ENCODE measurements around the gene WDR82. TPM values are rescaled to one million over a fixed set of nuclear protein-coding genes. Genes with fewer than 3 reads are reported as not detected.

Gene WDR82
- total and polyA plus RNA-seq, 10 of the 15 experiments (the other 5 are each of a cell fraction or from before 2014, with no cell fraction given): 10.1 to 82.4 (median 48.7) TPM

DNA sequence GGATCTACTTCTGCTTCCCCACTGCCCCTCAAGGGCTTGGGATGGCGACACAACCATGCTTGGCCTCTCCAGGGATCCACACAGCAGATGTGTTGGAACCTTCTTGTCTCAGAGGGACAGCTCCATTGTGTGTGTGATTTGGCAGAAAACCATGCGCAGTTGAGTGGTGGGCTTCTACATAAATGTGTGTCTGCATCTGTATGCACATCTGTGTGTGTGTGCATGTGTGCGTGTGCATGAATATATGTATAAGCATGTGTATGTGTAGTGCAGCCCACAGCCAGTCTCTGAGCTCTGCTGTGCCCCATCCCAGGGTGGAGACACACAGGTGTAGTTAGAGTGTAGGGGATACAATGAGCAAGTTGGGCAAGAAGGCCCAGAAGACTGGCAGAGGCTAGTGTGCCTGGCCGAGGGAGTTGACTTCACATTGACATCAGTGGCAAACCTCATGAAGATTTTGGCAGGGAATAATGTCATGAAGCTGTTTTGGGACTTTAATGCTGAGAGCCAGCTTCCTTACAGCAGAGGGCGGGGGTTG, 17.3 kb upstream of the WDR82 start:
- H3K79me2 ChIP-seq (ENCODE audit: control insufficient read depth, insufficient read depth, low read length): no peaks in the 10 kb centered on the region
- ATAC-seq (no peak), DNase-seq (ENCODE audit: low read depth, low spot score) (no peak), FAIRE-seq (no peak)
- H3K9me3 ChIP-seq (replicated peaks; ENCODE audit: control insufficient read depth, insufficient read depth, low read length): no peaks in the 10 kb centered on the region
- H2AFZ ChIP-seq (ENCODE audit: control insufficient read depth, low read depth, low read length): no peak overlapping the region
- no peak overlapping the region for H3K4me2 ChIP-seq (ENCODE audit: control insufficient read depth, insufficient read depth)
- in situ Hi-C loops (cut with MboI): no loop called here
- ChIA-PET CTCF (interaction anchor here (0.9 to 19.0 kb wide), 3 partner anchors 38 to 89 kb away, joined by 3 to 451 read pairs (median 3); no protein-coding TSS in a partner anchor), POLR2A (no interaction called here), SMC1A (ENCODE audit: uncharacterized antibody, unreplicated experiment) (interaction anchor here (6.6 kb wide), 1 partner anchor 43 kb away, joined by 62 read pairs; no protein-coding TSS in a partner anchor), RAD21 (ENCODE audit: unreplicated experiment) (interaction anchor here (1.1 to 5.7 kb wide), 3 partner anchors 15 to 43 kb away, joined by 3 to 52 read pairs (median 3); no protein-coding TSS in a partner anchor)
- peaks cover 3 to 6% of the 10 kb centered on the region in 2 experiments; a peak in 3 of 4 replicates for H3K36me3 ChIP-seq (ENCODE audit: control insufficient read depth in 2 of 2, insufficient read depth in 2 of 2, low read length in 1 of 2)
- intact Hi-C loops (cut with micrococcal nuclease; ENCODE audit: unreplicated experiment): no loop called here
- H3K27ac ChIP-seq (ENCODE audit: control insufficient read depth, insufficient read depth): no peak overlapping the region
- H3K9ac ChIP-seq (ENCODE audit: control insufficient read depth, insufficient read depth, low read length): no peak overlapping the region
- H3K27me3 ChIP-seq (replicated peaks in 1 of 2; ENCODE audit: control insufficient read depth in 2 of 2, insufficient read depth in 2 of 2, low read length in 1 of 2): no peaks in the 10 kb centered on the region
- WGBS (ENCODE audit: insufficient coverage, insufficient replicate concordance, low lambda C conversion rate, missing lambda C conversion rate): 91% methylated on average over 5 of the region's 5 CpGs
- H4K20me1 ChIP-seq (ENCODE audit: control insufficient read depth, insufficient read depth): no peaks in the 10 kb centered on the region
- H3K4me3 ChIP-seq: no peak overlapping the region
- no peak for TF ChIP-seq YY1 (IDR thresholded peaks at IDR 0.05; ENCODE audit: low read depth, low read length)
- TF ChIP-seq STAT1 (conservative IDR thresholded peaks at IDR 0.05): no peak
- no peak for TF ChIP-seq NFXL1 (IDR thresholded peaks at IDR 0.05; ENCODE audit: borderline replicate concordance)
- no peak for TF ChIP-seq KLF5 (IDR thresholded peaks at IDR 0.05; ENCODE audit: partially characterized antibody)
- TF ChIP-seq, protein P1, sequence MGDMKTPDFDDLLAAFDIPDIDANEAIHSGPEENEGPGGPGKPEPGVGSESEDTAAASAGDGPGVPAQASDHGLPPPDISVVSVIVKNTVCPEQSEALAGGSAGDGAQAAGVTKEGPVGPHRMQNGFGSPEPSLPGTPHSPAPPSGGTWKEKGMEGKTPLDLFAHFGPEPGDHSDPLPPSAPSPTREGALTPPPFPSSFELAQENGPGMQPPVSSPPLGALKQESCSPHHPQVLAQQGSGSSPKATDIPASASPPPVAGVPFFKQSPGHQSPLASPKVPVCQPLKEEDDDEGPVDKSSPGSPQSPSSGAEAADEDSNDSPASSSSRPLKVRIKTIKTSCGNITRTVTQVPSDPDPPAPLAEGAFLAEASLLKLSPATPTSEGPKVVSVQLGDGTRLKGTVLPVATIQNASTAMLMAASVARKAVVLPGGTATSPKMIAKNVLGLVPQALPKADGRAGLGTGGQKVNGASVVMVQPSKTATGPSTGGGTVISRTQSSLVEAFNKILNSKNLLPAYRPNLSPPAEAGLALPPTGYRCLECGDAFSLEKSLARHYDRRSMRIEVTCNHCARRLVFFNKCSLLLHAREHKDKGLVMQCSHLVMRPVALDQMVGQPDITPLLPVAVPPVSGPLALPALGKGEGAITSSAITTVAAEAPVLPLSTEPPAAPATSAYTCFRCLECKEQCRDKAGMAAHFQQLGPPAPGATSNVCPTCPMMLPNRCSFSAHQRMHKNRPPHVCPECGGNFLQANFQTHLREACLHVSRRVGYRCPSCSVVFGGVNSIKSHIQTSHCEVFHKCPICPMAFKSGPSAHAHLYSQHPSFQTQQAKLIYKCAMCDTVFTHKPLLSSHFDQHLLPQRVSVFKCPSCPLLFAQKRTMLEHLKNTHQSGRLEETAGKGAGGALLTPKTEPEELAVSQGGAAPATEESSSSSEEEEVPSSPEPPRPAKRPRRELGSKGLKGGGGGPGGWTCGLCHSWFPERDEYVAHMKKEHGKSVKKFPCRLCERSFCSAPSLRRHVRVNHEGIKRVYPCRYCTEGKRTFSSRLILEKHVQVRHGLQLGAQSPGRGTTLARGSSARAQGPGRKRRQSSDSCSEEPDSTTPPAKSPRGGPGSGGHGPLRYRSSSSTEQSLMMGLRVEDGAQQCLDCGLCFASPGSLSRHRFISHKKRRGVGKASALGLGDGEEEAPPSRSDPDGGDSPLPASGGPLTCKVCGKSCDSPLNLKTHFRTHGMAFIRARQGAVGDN (IDR thresholded peaks at IDR 0.05): no peak
- TF ChIP-seq TCF7 (IDR thresholded peaks at IDR 0.05; ENCODE audit: borderline replicate concordance): no peak
- TF ChIP-seq, protein P2, sequence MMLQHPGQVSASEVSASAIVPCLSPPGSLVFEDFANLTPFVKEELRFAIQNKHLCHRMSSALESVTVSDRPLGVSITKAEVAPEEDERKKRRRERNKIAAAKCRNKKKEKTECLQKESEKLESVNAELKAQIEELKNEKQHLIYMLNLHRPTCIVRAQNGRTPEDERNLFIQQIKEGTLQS (IDR thresholded peaks at IDR 0.05; ENCODE audit: borderline replicate concordance, extremely low read depth, low read depth, low read length): no peak
- TF ChIP-seq LARP7 (IDR thresholded peaks at IDR 0.05): no peak
- no peak for TF ChIP-seq CBFB (IDR thresholded peaks at IDR 0.05; ENCODE audit: low read depth)
- TF ChIP-seq SMARCA5 (IDR thresholded peaks at IDR 0.05): no peak
- TF ChIP-seq FOXK2 (IDR thresholded peaks at IDR 0.05): no peak
- TF ChIP-seq ZNF622 (IDR thresholded peaks at IDR 0.05): no peak
- TF ChIP-seq ZNF217 (IDR thresholded peaks at IDR 0.05): no peak
- TF ChIP-seq POLR2A (IDR thresholded peaks at IDR 0.05; ENCODE audit: low read depth, low read length): no peak; the same call in 1 of the 2 replicates
- no peak for TF ChIP-seq KAT2A (conservative IDR thresholded peaks at IDR 0.05; ENCODE audit: control insufficient read depth, low read depth, low read length)
- TF ChIP-seq, protein P3, sequence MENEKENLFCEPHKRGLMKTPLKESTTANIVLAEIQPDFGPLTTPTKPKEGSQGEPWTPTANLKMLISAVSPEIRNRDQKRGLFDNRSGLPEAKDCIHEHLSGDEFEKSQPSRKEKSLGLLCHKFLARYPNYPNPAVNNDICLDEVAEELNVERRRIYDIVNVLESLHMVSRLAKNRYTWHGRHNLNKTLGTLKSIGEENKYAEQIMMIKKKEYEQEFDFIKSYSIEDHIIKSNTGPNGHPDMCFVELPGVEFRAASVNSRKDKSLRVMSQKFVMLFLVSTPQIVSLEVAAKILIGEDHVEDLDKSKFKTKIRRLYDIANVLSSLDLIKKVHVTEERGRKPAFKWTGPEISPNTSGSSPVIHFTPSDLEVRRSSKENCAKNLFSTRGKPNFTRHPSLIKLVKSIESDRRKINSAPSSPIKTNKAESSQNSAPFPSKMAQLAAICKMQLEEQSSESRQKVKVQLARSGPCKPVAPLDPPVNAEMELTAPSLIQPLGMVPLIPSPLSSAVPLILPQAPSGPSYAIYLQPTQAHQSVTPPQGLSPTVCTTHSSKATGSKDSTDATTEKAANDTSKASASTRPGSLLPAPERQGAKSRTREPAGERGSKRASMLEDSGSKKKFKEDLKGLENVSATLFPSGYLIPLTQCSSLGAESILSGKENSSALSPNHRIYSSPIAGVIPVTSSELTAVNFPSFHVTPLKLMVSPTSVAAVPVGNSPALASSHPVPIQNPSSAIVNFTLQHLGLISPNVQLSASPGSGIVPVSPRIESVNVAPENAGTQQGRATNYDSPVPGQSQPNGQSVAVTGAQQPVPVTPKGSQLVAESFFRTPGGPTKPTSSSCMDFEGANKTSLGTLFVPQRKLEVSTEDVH (IDR thresholded peaks at IDR 0.05; ENCODE audit: low read depth, partially characterized antibody): no peak
- no peak for TF ChIP-seq ZBED1 (IDR thresholded peaks at IDR 0.05; ENCODE audit: borderline replicate concordance)
- peaks cover 12% of the 10 kb centered on the region for H3K4me1 ChIP-seq (ENCODE audit: control insufficient read depth, insufficient read depth, low read length)
- BruUV-seq (replicated peaks): no TSS peak
